Activated CD4-positive, alpha-beta T cell treated with anti-CD3 and anti-CD28 coated beads, Interleukin-2, amount 50 U/mL, for 4 hours (primary cell): Measurements from ENCODE around the gene NPTX2.
"Not testable (repeated sequence)": the region's sequence is repeated elsewhere in the genome, so short reads cannot be mapped to it uniquely, and the experiment has no call there.

Experiments used
- DNase-seq, 2 experiments: peaks; one replicate each; pipeline ENCODE4 v3.0.0-alpha.2; 2020

Gene NPTX2, protein sequence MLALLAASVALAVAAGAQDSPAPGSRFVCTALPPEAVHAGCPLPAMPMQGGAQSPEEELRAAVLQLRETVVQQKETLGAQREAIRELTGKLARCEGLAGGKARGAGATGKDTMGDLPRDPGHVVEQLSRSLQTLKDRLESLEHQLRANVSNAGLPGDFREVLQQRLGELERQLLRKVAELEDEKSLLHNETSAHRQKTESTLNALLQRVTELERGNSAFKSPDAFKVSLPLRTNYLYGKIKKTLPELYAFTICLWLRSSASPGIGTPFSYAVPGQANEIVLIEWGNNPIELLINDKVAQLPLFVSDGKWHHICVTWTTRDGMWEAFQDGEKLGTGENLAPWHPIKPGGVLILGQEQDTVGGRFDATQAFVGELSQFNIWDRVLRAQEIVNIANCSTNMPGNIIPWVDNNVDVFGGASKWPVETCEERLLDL

DNA sequence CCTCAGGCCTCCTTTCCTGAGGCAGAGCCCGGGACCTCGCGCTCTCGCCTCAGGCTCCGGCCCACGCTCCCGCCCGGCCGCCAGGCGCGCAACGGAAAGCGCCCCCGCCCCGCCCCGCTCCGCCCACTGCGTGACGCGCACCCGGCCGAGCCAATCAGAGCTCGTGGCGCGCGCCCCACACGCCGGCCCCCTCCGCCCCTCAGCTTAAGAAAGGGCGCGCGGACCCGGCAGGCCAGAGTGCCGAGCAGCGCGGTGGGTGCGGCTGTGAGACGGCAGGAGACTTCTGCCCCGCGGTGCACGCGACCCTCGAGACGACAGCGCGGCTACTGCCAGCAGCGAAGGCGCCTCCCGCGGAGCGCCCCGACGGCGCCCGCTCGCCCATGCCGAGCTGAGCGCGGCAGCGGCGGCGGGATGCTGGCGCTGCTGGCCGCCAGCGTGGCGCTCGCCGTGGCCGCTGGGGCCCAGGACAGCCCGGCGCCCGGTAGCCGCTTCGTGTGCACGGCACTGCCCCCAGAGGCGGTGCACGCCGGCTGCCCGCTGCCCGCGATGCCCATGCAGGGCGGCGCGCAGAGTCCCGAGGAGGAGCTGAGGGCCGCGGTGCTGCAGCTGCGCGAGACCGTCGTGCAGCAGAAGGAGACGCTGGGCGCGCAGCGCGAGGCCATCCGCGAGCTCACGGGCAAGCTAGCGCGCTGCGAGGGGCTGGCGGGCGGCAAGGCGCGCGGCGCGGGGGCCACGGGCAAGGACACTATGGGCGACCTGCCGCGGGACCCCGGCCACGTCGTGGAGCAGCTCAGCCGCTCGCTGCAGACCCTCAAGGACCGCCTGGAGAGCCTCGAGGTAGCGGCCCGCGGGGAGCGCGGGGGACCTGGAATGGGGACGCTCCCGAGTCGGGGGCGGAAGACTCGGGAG, at the start of gene NPTX2:
Gene NPTX2, plus strand, starts transcription at position 235 of the 909 bp plus-strand sequence. Its CDS starts 177 bp downstream, at position 412.
- no peak for DNase-seq

DNA sequence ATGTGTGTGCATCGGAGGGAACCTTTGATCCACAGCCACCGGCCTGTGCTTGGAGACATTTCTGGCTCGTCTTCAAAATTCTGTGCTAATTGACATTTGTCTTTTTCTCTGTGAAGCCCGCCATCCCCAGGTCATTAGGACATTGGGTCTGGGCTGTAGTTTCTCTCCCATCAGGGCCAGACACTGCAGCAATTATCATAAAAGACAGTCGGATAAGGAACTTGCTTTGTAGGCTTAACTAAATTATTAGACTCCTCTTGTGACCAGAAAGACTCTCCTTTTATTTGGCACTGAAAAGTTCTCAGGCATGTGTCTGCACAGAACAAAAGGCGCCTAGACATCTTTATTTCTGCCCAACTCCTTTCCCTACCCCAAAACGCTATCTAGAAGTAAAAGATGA, 49.1 kb upstream of the NPTX2 start:
- DNase-seq, result no peak

DNA sequence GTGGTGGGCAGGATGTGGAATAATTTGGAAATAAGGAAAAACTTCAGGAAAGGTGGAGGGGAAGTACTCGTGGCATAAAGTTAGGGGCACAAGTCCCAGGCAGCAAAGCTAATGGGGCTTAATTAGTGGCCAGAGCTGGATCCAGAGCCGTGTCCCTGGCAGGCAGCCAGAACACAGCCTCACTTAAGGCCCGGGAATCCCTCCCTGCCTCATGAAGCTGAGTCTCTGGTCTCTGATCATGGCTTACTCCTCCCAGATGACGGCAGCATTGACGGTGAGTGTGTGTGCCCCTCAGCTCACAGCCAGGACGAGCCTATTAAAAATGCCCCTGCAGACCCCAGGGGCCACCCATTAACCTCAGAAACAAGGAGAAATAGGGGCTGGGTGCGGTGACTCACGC, 48.2 kb upstream of the NPTX2 start:
- no peak for DNase-seq

DNA sequence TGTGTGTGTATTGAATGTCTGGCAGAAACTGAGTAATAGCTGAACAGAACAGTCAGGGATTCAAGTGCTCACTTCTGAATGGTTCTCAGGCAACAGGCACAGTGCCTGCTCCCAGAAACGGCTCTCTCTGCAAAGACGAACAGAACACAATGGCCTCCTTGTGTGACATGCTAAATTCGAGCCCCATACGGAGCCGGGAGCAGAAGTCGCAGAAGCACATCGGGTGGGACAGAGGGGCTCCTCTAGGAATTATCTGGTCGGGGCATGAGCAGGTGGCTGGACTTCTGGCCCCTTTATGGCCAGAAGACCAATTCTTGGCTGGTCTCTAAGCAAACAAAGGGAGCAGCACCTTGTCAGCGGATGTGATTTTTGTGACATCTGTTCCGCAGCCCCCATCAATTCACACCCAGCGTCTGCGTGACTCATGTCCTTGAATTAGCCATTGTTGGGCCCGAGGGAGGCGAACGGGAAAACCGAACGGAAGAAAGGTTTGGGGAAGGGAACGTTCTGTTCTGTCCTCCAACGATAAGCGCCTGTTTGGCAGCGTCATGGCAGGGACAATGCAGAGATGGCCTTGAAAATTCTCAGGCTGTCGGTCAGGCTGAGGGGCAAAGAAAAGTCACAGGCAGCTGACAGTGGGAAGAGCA, 47.3 kb upstream of the NPTX2 start:
- DNase-seq, result no peak

DNA sequence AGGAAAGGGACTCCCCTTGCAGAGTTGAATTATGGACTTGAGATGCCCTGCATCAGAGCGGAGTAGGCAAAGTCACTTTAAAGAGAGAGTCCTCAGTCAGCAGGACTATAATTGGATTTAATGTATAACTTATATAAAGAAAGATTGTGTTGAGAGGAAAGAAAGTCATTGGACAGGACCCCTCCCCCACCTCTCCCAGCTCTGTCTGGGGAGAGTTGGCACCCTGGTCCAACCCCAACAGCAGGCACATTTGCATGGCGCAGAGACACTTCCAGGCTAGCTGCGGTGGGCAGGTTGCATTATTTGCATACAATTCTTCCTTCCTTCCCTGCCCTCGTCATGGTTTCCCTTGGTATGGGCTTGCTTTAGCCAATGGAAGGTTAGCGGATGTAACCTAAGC, 46.1 kb upstream of the NPTX2 start:
- DNase-seq, result no peak

DNA sequence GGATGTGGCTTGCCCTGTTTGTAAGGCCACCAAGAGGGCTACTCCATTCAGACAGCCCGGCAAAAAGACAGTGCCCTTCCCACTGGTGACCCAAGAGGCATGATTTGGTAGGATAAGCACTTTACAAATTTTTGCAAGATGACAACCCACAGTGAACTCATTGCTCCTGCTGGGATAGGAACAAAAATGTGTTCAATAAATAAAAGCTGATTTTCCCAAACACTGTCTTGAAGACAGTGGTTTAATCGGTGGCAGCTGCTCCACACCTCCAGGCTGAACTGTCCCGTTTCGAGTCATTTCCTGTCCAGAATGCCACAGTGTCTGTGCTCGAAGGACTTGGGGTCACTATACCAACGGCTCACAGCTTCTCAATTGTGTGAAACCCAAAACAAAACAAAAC, 45.1 kb upstream of the NPTX2 start:
- DNase-seq, result no peak

DNA sequence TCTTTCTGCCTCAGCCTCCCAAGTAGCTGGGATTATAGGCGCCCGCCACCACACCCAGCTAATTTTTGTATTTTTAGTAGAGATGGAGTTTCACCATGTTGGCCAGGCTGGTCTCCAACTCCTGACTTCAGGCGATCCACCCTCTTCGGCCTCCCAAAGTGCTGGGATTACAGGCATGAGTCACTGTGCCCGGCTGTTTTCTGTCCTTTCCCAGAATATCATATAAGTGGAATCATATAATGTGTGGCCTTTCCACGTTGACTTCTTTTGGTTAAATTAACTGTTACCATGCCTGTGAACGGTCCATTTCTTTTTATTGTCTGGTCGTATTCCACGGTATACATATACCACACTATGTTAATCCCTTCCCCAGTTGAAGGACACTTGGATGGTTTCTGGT, 44.4 kb upstream of the NPTX2 start:
- not testable (repeated sequence) for DNase-seq

DNA sequence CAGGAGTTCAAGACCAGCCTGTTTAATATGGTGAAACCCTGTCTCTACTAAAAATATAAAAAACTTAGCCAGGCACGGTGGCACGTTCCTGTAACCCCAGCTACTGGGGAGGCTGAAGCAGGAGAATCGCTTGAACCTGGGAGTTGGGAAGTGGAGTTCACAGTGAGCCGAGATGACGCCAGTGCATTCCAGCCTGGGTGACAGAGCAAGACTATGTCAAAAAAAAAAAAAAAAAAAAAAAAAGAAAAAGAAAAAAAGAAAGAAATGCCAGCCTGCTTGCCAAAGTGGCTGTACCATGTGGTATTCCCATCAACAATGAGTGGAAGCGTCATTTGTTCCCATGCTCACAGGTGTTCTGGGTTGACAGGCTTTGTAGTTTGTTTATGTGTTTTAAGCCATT, 43.3 kb upstream of the NPTX2 start:
- no peak for DNase-seq

DNA sequence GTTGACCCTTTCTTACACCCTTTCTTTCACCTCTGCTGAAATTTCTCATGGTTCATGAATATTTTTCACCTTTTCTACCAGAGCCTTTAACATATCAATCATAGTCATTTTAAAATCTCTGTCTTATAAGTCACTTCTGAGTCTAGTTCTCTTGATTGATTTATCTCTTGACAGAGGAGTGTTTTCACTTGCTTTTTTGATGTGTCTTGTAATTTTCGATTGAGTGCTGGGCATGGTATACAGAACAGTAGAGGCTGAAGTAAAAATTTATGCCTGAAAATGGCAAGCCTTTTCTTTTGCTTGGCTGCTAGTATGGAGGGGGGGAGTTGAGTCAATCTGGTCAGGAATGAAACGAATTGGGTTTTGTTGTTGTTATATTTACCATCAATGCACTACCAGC, 41.2 kb upstream of the NPTX2 start:
- no peak for DNase-seq

DNA sequence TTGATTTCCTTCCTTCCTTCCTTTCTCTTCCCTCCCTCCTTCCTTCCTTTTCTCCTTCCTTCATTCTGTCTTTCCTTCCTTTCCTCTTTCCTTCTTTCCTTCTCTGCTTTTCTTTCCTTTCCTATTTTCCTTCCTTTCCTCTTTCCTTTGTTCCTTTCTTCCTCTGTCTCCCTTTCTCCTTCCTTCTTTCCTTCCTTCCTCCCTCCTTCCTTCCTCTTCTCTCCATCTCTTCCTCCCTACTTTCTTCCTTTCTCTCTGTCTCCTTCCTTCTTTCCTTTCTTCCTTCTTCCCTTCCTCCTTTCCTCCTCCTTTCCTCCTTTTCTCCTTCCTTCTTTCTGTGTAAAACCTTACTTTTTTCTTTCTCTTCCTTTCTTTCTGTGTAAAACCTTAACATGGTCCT, 32.3 kb upstream of the NPTX2 start:
- DNase-seq, result no peak

DNA sequence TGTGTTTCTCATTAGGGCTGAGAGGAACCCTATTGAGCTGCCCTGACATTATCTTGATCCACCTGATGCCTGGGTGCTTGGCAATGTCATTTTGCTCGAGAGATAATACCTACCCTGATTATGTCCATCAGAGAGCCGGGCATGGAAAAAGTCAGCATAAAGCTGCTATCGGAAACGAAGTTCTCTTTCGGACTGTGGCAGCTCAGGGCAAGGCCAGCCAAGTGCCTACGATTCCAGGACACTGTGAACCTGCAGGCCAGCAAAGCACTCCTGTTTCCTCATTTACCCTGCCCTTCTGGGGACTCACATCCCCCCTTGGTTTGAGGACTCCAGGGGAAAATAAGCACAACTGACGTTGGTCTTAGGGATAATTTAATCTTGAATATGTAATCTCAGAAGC, 25.2 kb upstream of the NPTX2 start:
- no peak for DNase-seq

DNA sequence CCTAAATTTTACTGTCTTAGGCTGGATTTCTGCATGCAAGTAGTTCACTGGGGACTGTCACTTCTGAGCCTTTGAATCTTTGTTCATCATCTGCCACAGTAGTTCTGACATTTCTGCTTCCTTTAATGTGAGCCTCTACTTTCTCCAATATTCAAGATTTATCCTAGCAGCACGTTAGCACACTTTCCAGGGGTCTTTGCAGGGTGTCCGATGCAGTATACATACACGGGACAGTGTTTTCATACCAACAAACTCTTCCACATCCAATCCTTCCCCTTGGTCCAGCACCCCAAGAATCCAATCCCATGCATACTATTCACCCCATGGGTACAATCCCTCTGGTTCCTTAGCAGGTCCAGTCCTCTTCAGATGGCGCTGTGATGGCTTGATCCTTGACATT, 22.7 kb upstream of the NPTX2 start:
- DNase-seq, result no peak

DNA sequence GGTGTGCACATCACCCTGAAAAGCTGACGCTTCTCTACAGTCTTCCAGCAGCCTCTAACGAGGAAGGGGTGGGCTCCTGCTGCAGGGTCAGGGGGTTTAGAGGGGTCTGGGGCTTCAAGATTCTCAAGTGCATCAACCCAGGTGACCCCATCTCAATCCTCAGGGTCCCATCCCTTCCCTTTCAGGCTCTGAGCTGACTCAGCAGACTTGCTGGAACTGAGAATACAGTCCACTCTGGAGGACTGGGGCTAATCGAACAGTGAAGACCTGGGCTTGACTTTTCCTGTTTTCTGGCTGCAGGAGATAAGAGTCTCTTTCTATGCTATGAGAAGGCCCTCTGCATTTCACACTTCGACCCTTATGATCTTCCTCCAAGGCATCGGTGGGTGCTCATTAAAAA, 22.3 kb upstream of the NPTX2 start:
- no peak for DNase-seq

DNA sequence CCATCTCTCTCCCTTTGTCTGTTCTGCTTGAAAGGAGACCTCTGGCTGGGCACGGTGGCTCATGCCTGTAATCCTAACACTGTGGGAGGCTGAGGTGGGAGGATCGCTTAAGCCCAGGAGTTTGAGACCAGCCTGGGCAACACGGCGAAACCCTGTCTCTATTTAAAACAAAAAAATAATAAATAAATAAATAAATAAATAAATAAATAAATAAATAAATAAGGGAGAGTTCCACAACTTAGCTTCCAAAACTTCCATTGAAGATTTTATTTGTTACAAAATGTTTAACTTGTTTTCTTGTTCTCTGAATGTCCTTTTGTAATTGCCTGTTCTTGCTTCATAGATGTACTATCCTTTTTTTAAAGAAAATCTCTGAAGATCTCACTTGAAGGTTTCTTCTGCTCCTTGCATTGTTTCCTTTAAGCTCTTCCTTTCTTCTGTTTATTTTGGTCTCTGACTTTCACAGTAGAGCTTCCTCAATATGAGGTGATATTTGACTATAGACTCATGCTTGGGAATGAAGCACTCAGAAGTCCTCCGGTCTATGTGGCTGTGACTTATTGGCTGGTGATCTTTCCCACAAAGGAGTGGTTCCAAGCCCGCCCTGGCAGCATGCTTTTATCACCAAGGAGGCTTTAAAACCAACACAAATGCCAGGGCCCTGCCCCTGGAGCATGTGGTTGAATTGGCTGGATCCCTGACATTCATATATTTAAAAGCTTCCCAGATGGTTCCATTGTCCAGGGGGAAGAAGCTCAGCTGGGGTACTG, 18.1 kb upstream of the NPTX2 start:
- no peak for DNase-seq

DNA sequence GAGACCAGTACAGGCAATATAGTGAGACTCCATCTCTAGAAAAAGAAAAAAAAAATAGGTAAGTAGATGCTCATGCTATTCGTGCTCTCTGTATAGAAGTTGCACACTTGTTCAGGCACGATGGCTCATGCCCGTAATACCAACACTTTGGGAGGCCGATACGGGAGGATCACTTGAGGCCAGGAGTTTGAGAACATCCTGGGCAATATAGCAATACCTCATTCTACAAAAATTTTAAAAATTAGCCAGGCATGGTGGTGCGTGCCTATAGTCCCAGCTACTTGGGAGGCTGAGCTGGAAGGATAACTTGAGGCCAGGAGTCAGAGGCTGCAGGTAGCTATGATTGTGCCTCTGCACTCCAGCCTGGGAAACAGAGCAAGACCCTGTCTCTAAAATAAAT, 17.2 kb upstream of the NPTX2 start:
- no peak for DNase-seq

DNA sequence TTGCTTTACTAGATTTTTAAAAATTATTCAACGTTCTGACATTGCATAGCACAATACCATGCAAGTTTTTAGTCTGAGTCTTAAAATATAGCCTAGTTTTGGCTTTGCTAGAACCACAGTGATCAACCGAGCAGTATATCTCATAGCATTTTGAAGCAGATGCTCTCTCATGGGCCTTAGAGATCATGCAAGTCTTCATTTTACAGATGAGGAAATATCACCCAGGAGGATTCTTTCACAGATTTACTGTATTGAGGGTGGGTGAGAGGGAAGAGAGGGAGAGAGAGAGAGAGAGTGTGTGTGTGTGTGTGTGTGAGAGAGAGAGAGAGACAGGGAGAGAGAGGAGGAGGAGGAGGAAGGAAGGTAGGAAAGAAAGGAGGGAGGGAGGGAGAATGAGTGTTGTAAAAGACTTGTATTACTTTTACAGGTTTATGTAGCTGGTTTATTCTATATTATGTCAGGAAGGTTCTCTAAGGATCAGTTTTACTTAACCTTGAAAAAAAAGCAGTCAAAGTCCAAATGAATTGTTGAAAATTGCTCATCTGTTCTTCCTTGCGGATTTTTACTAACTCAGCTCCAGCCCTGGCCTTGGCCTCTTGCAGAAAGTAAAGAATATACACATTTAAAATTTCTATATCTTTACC, 14.2 kb upstream of the NPTX2 start:
- no peak for DNase-seq

DNA sequence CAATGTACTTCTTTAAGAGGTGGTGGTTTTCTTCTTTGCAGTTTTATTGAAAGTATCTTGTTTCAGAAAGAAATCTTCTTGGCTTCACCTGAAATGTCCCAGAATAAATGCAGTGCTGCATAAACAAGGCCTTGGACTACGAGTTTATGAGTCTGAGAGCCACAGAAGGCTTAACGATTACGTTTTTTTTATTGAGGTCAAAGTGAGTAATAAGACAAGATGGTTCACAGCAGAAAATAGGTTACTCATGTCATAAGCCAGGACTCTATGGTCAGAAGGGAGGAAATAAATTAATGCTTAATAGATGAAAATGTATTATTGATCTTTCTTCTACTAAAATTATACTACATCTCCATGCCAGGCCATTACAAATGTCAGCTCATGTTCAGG, 13.7 kb upstream of the NPTX2 start:
- no peak for DNase-seq

DNA sequence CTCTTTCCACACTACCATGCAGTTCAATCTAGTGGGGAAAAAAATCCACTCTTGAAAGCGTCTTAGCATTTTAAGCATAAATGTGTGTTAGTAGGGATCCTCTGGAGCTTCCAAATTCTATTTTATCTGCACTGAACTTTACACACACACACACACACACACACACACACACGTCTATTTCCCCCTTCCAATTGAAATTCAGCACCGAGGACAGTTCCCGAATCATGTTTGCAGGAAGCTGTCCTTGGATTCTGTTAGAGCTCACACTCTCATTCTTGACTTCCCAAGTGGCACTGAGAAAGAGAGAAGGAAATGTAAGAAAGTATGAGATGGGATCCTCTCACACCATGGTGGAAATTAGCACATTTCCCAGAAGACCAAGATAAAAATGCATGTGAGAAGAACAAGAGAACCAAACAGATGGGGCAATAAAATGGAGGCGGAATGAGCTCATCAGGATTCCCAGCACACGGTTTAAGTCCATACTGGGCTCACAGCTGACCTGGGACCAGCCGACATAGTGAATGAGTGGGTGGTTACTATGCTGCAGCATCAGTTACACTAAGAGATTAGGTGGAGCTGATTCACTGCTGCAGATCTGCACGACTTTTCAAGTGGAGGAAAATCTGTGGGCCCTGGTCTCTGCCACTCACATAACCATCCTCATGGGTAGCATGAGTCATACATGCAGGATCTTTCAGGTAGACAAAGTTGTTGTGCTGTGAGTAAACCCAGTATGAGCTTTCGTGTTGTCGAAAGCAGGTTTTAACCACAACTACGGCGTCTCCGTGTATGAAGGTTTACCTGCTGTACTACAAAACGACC, 3.3 kb upstream of the NPTX2 start:
- DNase-seq, result no peak

DNA sequence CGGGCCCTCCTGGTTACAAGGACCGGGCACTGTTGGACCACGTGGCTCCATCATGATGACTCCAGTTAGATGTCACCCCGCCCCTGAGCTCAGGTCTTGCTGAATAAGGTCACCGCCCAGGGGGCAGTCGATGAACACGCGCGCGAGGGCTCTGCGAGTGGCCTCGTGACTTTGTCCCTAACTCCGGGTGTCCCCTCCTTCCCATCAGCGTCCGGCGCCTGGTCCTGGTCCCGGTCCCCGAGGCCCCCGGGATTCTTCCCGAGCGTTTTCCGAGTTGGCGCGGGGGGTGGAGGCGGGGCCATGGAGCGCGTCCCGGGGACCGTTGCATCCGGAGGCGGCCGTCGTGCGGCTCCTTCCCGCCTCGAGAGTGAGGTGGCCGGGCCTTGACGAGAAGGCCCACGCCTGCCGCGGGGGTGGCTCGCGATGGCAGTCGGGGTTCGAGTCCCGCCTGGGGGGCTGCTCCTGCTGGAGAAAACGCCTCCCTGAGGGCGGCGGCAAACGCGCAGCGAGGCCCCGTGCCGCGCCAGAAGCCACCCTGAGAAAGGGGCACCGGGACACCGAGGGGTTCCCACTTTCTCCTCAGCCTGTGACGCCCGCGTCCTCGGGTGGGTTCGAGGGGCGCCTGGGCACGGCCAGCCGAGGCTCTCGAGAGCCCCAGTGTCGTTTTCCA, 569 bp upstream of the NPTX2 start:
- DNase-seq, result no peak

DNA sequence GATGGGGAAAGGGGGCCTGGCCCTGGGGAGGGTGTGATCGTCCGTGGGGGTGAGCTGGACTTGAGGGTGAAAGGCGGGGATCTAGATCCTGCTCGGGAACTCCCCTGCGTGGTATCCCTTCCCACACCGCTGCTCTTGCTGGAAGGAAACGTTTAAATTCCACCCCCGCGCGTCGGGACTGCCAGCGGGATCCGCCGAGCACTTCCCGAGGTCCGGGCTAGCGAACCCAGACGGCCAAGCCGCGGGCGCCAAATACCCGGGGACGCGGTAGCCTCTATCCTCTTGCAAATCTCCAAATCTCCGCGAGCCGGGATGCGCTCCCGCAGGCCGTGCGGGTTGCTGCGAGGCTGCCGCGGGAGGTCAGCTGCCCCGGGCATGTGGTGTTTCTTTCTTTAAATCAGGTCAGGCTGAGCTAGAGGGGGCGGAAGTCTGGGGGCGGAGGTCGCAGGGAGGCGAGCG, 904 bp downstream of the NPTX2 start:
- no peak for DNase-seq

DNA sequence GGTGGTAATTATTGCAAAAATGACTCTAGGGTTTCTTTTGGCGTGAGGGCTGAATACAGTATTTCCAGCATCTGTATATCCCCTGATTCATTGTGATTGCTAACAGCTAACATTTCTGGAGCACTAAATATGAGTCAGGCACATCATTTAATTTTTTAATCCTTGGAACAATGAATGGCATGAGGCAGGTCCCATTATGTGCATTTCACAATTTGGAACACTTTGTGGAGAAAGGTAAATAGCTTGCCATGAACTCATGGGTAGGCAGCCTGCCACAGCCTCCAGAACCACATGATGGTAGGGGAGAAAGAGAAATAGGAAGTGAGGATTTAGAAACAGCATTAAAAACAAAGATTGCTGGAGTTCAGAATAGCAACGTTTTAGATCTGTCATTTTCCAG, 1.7 kb downstream of the NPTX2 start:
- no peak for DNase-seq
